Activated gamma-delta T cell treated with Interleukin-2 at 50 U/mL for 16 hours (primary cell): ENCODE data around the gene JAKMIP2.

Experiments used
- DNase-seq: peaks from one replicate; pipeline ENCODE4 v3.0.0-alpha.2; 2020

Gene JAKMIP2

DNA sequence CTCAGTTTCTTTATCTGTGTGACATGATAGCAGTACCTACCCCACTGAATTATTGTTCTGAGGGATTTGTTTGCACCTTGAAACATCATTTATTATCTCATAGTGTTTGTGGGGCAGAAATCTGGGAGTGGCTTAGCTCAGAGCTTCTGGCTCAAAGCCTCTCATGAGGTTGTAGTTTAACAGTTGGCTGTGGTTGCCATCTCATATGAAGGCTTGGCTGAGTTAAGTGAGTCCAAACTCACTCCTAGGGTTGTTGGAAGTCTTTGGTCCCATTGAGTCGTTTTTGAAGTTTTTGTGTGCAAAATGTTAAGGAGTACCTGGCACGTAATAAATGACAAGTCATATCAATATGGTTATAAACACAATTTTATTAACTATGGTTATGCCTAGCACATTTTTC is 3.6 kb upstream of the JAKMIP2 start:
- no peak for DNase-seq

DNA sequence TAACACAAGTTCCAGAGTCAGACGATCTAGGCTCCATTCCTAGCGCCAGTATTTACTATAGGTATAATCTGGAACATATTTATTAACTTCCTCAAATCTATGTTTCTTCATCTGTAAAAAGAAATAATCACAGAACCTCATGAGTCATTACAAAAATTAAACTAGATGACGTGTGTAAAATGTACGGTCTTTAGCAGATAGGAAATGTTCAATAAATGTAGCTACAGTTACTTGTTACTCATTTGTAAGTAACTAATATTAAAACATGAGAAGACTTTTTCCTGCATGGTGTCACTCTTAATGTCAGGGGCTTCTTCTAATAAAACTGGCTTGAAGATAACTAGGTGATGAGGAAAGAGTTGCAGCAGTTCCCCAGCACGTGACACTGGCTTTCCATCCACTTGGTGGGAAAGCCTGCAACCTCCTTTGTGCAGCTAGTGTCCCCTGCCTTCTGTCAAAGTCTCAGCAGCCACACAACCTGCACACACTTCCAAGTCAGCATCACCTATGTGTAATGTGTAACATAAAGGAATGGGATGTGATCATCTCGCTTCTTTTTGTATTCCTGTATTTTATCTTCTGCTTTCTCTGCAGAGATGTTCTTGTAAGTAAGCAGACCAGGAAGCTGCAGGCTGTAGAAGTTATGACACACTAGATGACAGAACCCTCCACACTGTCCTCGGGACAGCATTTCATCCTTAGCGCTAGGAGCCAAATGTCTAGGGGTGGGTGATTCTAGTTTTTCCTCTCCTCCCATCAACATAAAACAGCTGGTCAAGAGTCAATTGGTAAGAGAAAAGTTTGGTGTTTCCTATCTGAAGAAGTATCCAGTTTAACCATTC is 1.8 kb upstream of the JAKMIP2 start:
- no peak for DNase-seq

DNA sequence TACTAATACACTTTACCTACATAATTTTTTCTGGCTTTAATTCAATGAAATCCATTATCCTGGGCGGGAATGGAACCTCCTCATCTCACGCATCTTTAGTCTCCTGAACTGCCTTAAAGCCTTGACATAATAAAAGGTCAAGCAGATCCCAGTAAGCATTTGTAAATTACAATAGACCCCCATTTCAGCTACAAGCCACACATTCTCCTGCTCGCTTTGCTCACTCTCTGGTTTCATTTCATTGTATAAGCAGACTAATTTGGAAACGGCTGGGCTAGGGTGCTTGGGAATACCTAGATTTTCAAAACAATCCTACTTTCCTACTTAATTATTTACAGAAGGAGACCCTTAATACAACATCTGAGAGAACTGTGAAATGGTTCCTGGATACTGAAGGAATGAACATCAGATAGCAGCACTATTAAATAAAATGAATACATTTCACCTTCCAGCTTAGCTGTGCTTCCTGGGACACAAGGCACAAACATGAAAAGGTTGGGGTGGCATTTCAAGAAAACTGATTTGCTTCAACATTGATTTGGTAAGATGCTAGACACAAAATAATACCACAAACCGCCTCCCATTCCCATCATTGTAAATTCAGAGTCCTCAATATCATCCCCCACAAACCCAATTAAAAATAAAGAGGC is 1.5 kb downstream of the JAKMIP2 start:
- DNase-seq = no peak

DNA sequence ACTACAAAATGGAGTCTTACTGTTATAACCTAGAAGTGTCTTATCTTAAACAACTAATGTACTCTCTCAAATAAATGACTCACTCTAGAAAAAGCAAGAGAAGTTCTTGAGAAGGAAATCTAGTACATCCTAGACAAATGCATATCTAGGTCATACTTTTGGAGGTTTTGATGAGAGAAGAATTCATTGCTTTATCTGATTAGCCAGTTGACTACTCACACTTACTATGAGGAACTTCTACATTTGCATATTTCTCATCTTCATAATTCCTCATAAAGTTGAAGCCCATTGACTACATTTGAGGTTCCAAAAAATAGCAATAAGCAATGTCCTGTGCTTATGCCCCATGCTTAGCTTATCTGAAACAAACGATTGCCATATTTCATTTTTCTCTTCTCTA is 2.8 kb downstream of the JAKMIP2 start:
- DNase-seq = no peak

DNA sequence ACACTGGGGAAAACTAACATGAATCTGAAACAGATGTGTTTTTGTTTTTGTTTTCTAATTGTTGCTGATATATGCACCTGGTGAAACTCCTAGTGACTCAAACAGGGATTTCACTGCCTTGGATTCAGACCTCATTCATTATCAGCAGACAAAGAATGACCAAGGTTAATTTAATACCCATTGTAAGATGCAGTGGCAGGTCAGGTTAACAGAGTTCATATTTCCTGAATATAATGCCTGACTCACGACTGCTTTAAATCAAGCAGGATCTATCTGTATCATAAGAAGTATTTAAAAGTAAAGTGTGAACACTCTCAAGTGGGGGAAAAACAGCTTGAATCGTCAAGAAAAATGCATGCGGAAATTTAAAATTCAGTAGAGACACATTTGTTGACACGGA is 5.5 kb downstream of the JAKMIP2 start:
- DNase-seq = no peak

DNA sequence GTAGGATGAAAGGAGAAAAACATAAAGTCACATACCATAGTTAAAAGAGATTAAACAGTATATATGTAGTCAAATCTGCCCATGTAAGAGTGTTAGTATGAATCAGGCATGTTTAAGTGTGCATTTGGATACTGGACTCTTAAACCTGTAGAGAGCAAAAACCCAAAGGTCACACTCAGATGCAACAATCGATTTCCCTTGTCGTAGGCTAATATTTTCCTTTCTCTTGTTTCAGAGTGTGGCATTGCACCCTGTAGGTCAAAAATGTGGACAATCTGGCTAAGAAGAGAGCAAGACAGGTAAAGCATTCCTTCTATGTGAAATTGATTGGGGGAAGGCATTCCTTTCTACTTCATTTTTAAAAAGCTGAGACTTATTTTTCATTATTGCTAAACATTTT is 8.9 kb downstream of the JAKMIP2 start:
- DNase-seq = no peak

DNA sequence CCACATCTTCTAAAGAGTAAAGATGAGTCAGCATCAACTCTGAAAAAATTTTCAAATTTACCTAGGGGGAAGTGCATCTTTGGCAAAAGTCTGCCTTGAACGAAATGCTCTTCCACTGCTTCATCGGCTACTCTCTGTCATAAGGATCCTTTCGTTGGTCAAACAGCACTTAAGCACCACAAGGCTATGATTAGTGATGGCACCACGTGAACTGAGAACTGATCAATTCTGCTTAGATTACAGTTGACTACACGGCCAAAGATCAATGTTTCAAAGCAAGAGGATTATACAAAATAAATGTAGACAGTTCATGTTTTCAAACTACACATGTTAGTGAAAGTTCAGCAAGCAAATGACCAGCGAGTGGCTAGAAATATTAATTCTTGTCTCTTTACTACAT is 9.4 kb downstream of the JAKMIP2 start:
- no peak for DNase-seq

DNA sequence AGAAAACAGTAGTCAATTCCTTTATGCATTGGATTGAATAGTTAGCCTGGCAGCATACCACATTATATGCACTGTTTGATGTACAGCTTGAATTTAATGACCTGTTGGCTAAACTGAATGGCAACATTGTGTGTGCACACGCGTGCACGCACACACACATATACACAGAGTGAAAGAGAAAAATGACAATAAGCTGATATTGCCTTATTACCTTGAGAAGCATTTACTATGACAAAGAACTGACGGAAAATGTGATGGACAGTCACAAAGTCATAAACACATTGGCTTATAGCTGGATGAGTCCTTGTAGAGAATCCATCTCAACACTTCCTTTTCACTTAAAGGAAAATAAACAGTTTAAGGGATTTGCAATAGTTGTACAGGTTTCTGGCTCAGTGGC is 15.5 kb downstream of the JAKMIP2 start:
- DNase-seq = no peak

DNA sequence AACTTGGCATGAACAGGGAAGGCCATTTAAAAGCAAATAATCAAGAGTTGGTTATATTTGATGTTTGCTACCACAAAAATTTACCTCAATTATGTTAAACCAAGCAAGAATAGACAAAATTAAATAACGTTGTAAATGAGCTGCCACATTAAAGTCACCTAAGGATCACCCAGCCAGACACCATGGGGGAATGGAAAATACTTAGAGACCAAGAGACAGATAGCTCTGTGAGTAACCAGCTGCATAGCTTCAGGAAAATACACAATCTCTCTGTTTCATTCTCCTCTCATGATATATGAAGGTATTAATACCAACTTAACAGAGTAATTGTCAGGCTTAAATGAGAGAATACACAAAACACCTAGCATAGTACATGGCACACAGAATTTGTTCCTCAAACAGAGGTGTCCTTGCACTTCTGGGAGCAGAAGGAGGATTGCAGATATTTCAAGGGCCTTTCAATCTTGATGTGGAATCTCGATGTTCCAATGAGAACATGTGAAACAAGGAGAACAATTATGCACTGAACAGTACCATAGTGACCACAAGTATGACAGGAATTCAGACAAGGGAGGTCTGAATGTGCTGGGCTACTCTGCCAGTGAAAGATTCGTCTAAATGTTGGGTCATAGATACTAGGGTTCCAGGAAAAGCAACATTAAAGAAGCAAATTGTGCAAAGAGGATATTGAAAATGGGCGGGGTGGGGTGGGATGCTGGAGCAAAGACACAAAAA is 18.6 kb downstream of the JAKMIP2 start:
- no peak for DNase-seq

DNA sequence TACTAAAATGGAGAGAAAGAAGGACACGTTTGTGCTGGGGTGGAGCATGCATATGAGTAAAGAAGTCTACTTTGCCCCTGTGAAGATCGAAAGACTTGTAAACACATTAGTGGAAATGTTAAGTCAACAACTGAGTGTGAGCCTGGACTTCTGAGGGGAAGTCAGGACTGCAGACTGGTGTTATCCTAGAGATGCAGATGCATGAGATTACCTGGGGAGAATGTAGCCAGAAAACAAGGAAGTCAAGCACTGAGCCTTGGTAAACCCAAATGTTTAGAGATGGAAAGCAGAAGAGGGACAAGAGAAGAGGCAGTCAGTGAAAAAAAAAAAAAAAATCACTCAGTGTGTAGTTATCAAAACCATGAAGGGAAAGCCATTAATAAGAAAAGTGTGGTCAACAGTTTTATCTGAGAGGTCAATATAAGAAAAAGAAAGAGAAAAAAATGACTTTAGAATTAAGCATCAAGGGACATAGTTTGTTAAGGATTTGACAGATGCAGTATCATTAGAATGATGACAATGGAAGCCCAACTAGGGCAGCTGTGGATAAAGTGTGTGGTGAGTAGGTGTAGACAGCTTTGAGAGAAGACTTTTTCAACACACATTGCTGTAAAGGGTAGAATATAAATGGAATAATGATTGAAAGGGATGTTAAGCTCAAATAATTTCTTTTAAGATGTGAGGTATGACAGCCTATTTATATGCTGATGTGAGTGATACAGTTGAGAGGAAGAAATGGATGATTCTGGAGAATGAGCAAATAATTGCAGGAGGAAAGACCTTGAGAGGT is 22.2 kb downstream of the JAKMIP2 start:
- no peak for DNase-seq

DNA sequence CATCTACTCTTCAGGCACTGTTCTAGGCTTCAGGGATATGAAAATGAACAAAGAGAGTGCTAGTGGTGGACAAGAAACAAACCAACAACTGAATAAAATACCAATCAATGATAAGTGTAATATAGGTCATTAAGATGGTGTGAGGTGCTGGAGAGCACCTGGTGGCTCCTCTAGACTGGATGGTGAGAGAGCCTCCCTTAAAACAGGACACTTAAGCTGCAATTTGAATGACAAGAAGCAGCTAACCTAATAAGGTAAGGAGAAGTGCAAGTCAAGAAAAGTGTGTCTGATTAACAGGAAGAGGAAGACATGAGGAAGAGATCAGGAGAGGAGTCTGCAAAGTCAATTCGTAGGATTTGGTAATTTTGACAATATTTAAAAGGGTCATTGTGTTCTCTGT is 23.1 kb downstream of the JAKMIP2 start:
- DNase-seq = no peak

DNA sequence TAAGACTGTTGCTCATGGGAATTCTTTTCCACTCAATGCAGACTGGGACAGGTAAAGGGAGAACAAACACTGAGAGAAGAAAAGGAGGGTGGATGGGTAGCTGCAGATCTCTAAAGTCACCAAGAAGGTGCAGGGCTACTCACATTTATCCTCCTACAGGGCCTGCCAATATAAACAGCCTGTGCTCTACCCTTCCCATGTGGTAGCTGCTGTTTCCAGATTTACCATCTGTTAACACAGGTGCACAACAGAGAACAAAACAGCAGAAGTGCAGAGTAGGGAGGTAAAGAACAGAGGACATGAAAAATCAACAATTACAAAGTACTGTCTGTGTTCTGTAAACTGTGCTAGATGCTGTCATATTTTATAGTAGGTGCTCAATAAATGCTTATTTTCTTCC is 26.0 kb downstream of the JAKMIP2 start:
- no peak for DNase-seq

DNA sequence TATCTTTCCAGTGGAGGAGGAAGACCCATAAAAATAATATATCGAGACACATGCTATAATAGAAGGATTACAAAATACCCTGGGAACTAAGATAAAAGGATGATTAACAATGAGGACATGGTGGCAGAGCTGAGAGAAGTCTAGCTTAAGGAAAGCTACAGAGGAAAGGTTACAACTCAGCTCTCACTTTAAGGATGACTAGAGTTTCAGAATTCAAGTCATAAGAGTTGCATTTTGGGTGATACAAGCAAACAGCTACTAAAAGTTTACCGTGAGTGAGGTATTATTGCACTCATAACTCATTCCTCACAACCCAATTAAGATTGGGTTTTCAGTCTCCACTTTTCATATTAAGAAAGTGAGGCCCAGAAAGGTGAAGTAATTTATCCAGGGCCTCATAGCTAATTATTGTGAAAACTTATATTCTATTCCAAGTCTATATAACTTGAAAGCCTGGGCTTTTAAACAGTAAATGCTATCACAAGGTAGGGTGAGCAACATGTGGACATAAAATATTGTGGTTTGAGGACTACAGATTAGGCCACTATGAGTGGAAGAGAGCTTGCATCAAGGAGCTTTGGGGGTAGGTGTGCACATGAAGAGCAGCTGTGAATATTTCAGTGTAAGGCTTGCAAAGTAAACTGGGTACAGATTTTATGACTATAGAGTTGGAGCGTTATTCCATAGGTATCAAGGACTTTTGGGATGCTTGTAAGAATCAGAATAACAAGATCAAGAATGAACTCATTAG is 28.0 kb downstream of the JAKMIP2 start:
- DNase-seq = no peak

DNA sequence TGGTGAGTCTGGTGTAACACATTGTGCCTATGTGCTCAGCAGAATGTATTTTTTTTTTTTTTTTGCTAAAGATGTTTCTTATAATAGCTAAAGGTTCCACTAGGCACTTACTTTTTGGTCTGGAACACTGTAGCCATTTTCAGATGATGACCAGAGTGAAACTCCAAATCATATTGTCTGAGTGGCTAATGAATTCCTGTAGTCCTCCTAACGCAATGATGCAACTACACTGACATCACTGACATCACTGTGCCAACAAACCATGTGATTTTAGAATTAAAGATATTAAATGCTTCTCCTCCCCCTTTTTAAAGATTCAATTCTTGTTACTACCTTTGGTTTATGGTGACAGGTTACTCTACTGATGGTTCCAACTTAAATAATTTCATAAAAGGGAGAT is 28.8 kb downstream of the JAKMIP2 start:
- DNase-seq = no peak

DNA sequence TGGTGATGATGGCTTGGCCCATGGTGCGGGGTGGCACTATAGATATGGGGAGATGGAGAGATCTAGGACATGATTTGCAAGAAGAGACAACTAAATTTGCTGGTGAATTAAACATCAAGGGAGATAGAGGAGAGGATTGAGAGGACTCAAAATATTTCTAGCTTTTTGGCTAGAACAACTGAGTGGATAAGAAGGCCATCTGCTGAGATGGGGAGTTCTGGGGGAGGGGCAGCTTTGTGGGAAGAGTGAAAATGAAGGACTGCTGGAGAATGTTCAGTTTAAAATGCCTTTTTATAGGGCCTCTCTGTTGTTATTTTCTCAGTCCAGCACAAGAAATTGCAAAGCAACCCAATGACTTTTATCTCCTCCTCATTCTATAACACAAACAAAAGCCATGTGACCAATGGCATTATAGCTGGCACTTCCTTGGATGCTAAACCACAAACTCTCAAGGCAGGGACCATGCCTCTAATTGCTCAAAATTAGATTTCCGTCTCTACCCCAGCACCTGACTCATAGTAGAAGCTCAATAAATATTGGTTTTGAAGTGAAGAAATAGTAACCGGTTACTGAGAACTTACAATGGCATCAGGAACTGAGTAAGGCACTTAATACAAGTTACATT is 29.8 kb downstream of the JAKMIP2 start:
- no peak for DNase-seq

DNA sequence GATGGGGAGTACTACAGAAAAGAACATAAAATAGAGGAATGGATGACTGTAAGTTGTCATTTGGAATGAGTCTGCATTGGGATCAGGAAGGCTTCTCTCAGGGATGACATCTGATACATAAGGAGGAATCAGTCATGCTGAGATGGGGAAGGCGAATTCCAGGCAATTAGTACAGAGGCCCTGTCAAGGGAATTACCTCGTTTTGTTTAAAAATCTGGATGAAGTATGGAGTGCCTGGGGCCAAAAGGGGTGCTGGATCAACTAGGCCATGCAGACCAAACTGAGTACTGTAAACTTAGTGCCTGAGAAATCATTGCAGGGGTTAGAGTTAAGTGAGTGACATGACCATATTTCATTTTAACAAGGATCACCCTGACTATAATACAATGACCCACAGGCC is 30.5 kb downstream of the JAKMIP2 start:
- DNase-seq = no peak

DNA sequence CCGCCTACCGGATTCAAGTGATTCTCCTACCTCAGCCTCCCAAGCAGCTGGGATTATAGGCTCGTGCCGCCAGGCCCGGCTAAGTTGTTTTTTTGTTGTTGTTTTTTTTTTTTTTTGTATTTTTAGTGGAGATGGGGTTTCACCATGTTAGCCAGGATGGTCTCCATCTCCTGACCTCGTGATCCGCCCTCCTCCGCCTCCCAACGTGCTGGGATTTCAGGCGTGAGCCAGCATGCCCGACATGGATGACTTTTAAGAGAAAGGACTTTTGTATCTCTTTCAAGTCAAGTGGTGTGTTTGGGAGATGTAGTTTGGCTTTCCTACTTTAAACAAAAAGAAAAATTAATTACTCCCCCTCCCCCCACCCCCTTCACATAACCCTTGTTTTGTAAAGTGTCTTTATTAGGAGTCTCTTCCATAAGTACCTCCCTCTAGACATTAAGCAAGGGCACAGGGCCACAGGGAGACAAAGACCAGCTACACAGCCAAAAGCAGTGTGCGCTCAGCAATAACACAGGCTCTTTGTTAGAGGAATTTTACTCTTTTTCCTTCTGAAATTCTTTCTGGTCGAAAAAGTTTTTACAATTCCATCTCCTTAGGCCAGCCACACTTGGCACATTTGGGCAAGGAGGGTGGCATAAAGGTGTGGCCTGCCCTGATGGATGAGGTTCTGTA is 31.2 kb downstream of the JAKMIP2 start:
- no peak for DNase-seq

DNA sequence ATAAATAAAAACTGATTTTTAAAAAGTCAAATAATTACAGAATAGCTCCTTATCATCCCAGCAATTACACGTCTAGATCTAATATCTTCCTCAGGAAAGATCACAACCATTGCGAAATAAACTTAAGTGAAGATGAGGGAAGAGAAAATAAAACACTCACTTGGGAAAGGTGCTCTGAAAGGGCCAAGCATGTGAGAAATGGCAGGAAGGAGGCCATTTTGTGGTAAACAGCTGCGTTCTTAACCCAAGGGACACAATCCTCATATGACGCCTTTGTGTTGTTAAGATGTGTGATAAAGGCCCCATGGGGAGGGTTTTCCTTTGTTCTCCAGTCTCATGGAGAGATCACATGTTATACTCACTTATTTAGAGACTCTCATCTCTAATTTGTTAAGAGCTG is 32.5 kb downstream of the JAKMIP2 start:
- DNase-seq = no peak

DNA sequence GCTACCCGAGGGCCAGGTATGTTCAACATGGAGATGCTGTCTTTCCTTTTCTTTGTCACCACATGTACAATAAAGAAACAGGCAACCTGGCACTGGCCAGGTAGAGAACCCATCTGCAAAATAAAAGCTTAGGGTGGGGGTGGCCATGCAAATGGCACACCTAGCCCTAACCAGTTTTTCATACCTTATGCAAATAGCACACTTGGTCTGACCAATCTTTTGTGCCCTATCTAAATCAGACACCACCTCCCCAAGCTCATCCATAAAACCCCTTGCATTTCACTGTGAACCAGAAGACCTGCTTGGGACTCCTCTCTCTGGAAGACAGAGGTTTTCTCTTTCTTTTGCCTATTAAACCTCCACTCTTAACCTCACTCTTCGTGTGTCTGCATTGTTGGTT is 33.9 kb downstream of the JAKMIP2 start:
- no peak for DNase-seq

DNA sequence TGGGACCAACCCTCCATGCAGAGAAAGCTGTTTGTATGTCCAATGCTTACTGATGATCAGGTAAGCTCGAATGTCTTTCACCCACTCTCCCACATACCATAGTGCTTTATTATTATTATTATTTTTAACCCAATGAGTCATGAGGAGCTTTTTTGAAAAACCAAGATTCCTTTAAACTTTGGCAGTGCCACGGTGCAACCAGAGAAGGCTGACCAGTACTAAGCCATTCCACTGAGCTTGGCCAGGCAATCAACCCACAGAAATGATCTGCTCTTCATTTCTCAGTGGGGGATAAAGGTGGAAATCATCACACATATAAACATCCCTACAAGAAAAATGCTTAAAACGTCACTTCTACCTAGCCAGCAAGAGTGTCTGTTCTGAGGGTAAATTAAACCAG is 35.5 kb downstream of the JAKMIP2 start:
- no peak for DNase-seq

DNA sequence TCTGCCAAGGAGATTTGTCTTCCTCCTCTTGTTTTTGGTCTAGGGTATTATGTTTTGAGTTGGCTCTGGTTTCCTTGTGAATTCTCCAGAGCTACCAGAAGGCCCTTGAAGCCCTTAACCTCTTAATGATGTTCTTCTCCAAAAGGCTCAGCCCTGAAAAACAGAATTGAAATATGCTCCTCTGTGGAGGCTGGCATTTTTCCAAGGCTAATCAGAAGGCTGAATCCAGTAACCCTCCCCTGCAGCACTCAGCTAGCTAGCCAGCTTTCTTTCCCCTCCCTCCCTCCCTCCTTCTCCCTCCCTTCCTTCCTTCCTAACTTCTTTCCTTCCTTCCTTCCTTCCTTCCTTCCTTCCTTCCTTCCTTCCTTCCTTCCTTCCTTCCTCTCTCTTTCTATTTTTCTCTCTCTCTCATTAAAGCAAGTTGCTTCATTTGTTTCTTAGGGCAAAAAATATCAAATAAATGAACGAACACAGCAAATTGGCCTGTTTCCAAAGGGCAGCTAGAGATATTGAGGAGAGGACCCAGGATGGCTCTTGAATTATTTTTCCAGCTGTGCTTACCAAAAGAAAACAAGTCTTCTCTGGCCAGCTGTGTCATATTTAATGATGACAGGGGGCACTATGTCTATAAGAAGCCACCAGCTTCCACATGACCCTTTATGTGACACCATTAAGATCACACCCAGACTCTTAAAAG is 38.7 kb downstream of the JAKMIP2 start:
- DNase-seq = no peak
